VCaP (cell line): ENCODE data around the gene STXBP5.

Source experiments
- H3K27ac ChIP-seq: fragments of 450-650 bp; 2 replicates; pipeline ENCODE4 v1.5.1; 2017
- CTCF ChIP-seq: fragments of 450-650 bp; conservative IDR thresholded peaks from 2 replicates; pipeline ENCODE4 v1.5.1; 2017; ENCODE audit warnings: mild to moderate bottlenecking, moderate library complexity

Gene STXBP5

GRCh38 chr6:147205690-147206600, 1.7 kb downstream of the STXBP5 start:
- TF ChIP-seq CTCF: no peak
- H3K27ac ChIP-seq: peak overlapping the region; percentile 99

GRCh38 chr6:147207351-147207750, 3.1 kb downstream of the STXBP5 start:
- H3K27ac ChIP-seq: peak overlapping the region; percentile 99
- TF ChIP-seq CTCF: no peak

- H3K27ac ChIP-seq: peak overlapping the region; percentile 99
- no peak for TF ChIP-seq CTCF
These were observed 3.9 kb downstream of the STXBP5 start for GRCh38 chr6:147207837-147208754.

- no peak for TF ChIP-seq CTCF
- H3K27ac ChIP-seq: peak overlapping the region; percentile 99; the same call in 1 of the 2 replicates
These were observed 5.7 kb downstream of the STXBP5 start for GRCh38 chr6:147209762-147210449.

- no peak overlapping the region for H3K27ac ChIP-seq
These were observed 7.1 kb downstream of the STXBP5 start for GRCh38 chr6:147211349-147211748.

GRCh38 chr6:147211831-147212230, 7.6 kb downstream of the STXBP5 start:
- TF ChIP-seq CTCF: no peak
- H3K27ac ChIP-seq: no peak overlapping the region

More at GRCh38 chr6:147211349-147211748, 7.1 kb downstream of the STXBP5 start:
- no peak for TF ChIP-seq CTCF

- no peak for TF ChIP-seq CTCF
- H3K27ac ChIP-seq: no peak overlapping the region
These were observed 8.4 kb downstream of the STXBP5 start for GRCh38 chr6:147212622-147213021.
